Stimulated activated CD4-positive, alpha-beta T cell treated with anti-CD3 and anti-CD28 coated beads, Interleukin-15, amount 100 ng/mL, for 1 hour (primary cell): ENCODE results near the gene ZBTB25.
"Not testable (repeated sequence)": the region's sequence is repeated elsewhere in the genome, so short reads cannot be mapped to it uniquely, and the experiment has no call there.

Experiments
- DNase-seq, 2 donors: peaks; one replicate each; pipeline ENCODE4 v3.0.0-alpha.2; 2020; ENCODE audit warnings: low read depth in 1 of 2, low spot score in 1 of 2

ZBTB25 gene

DNA sequence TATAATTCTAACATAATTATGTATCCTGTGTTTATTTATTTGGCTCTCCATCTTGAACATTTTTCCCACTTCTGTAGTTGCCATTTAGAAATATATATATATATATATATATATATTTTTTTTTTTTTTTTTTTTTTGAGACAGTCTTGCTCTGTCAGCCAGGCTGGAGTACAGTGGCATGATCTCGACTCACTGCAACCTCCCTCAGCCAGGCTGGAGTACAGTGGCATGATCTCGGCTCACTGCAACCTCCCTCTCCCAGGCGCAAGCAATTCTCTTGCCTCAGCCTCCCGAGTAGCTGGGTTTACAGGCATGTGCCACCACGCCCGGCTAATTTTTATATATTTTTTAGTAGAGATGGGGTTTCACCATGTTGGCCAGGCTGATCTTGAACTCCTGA, 14.0 kb upstream of the ZBTB25 start:
- DNase-seq: not testable (repeated sequence)

DNA sequence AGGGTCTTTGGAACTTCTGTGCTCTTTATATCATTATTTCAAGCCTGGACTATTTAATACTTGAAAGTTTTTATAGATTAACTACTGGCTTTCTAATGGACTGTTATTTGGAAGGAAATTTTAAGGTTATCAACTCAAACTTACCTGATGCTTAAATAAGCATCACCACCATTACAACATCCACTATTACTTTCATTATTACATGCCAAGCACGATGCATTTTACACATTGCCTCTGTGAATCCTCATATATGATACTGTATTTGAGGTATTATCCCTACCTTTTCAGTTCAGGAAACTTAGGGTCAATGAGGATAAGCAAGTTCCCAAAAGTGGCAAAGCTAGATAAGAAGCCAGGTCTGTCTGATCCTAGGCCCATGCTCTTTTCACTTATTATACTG, 13.3 kb upstream of the ZBTB25 start:
- no peak for DNase-seq

DNA sequence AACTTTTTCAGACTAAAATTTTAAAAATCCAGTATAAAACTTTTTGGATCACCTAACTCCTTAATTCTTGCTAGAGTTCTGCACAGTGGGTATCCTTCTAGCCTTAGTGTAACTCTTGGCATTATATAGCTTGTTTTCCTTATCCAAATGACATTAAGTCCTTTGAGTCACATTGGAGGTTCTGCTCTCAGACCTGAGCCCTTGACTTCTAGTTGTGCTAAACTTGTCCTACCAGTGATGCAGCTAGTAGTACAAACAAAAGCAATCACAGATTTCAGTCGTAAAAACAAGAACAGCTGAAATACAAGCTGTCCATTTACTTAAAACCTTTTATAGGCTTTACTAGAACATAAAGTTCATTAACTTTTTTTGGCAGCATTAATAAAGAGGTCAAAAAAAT, 11.4 kb upstream of the ZBTB25 start:
- no peak for DNase-seq

DNA sequence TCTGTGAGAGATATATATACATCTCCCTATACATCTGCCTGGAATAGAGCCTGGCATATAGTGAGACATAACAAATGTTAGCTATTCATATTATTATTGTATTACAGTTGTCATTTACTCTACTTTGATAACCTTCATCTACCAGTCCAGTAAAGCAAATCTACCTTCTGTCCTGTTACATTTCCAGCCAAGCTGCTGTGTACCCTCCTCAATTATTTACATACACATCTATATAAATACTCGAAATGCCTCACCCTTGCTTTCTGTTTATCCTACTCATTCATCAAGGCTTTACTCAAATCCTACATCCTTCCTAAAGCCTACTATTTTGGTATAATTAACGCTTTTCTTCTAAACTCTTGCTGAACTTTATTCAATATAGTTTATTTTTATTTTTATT, 9.6 kb upstream of the ZBTB25 start:
- no peak for DNase-seq

DNA sequence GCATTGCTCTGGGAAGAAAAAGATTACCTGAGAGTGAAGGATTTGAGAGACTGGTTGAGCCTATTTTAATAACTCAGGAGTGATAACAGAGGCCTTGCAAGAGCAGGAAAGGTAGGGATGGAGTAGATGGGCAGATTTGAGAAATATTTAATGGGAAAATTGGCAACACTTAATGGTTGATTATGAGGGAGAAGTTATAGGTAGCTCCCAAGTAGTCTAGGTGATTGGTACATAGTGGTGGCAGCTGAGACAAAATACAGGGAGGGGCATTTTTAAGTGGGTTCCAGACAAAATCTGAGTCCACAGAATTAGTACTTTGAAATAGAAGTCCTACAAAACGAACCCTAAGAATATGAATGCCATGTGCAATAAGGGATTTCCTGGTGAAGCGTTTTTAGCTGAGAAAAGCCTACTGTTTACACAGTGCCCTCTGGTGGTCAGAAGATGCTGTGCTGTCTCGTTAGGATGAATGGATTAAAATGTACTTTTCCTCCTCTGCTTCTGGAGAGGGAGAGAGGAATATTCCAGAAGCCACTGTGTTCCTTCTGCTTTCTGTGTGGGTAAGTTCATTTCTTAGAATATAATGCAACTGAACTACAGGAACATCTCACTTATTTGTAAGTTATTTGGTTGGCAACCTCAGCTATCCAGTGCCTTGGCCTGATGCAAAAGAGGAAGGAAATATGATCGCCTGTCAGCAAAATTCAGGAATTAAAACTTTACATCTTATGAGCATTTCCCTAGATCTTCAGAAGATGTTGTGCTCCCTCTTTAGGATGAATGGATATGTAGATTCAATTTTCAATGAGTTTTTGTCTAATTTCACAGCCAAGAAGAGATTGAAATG, 7.4 kb upstream of the ZBTB25 start:
- DNase-seq: no peak

DNA sequence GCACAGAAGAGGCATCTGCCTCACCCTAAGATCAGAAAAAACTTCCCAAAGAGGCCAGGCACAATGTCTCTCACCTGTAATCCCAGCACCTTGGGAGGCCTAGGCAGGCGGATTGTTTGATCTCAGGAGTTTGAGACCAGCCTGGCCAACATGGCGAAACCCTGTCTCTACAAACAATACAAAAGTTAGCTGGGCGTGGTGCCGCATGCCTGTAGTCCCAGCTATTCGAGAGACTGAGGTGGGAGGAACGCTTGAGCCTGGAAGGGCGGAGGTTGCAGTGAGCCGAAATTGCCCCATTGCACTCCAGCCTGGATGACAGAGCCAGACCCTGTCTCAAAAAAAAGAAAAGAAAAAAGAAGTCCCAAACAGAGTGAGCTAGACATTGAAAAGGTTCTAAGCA, 5.4 kb upstream of the ZBTB25 start:
- DNase-seq: no peak

DNA sequence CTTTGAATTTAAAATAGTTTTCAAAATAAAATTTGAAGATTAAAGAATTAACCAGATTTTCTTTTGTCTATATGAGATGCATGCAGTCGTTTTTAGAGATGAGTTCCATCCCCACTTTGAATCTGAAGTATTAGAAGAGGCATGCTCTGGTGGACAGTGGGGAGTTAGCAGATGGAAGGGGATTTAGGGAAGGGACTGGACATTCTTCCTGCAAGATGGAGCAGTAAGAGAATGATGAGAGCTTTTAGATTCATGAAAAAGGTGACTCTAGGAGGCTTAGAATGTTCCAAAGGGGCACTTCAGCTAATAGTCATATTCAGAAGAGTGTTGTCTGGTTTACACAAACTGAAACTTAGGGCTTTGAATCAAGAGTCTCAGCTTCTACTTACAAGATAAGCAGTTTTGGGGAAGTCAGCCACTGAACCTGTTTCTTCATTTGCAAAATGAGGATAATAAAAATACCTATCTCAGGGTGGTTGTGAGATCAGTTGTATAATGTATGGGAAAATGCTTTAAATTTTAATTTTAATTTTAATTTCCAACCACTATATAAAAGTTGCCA, 4.7 kb upstream of the ZBTB25 start:
- DNase-seq: no peak

DNA sequence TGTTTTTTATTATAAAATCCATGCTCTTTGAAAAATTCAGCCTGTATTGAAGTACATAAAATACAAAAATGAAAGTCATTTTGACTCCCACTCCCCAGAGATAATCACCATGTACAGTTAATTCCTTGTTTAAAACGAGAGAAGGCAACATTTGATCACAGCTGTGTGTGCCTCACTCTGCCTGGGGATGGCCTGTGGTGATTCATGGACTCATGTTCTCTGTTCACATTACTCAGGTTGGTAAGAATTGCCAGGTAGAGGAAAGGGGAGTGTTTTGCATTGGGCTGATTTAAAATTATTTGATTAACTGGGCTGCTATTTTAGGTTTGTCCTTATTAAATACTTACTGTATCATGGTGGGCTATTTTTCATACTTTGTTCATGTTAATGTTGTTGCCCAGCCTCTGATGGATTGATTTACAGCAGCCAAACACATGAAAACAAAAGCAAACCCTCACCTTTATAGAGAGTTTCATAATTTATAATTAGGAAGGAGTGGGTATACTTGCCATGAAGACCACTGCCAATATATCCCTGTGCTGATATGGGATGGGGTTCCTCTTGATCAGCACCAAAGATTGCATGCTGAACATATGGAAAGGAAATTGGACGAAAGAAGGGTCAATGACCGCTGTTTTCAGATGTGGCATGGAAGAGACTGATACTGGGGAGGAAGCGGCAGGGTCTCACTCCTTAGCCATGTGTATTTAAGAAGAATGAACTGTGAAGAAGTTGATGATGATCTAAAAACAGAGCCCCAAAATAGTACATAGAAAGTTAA, 3.9 kb upstream of the ZBTB25 start:
- no peak for DNase-seq

DNA sequence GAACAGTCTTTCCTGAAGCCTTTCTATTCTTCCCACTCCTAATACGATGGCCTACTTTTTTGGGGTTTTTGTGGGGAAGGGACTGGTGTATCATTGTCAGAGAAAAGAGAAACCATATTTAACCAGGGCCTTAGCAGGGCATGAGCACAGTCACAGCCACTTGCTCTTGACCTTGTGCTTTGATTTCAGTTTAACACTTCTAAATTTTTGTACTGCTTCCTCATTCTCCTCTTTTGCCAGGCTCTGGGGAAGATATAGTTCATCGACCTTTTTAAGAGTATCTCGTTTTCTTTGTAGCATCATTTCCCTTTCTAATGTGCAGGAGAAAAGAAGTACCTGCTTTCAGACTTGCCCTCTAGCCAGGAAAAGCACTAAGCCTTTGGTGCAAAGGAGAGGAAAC, 3.1 kb upstream of the ZBTB25 start:
- no peak for DNase-seq

DNA sequence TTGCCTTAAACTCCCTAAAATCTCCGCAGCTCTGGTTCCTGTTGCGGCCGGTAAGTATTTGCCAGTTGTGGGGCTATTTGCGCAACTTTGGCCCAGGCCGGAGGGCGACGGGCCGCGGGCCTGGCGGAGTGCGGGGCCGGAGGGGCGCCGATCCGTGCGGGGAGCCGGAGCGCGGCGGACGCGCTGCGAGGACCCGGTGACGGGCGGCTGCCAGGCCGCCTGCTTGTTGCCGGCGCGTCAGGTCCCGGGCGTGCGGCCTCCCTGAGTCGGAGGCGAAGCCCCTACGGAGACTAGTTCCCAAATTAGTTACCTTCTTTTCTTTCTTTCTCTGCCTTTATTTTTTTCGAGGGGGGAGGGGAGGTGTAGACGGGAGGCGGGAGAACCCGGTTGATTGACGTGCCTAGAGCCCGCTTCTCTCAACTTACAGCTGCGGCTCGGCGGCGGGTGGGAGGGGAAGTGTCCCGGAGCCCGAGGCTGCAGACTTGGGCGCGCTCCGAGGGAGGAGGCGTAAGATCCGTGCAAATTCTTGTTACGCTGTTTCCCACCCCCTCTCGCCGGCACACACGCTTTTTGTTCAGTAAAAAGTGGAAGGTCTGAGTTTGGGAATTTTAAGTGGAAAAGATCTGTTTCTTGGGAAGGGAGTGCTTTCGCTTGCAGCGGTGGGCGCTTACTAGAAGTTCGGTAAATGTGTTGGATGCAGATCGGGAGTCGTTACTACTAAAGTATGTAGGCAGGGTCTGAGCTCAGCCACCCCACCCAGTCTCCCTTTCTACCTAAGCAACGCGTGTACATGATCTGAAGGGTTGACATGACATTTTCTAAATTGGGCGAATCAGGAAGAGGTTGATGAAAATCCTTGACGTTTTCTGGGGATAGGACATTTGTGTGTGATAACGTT, 1.5 kb upstream of the ZBTB25 start:
- peak; percentile 55 to 75 for DNase-seq

DNA sequence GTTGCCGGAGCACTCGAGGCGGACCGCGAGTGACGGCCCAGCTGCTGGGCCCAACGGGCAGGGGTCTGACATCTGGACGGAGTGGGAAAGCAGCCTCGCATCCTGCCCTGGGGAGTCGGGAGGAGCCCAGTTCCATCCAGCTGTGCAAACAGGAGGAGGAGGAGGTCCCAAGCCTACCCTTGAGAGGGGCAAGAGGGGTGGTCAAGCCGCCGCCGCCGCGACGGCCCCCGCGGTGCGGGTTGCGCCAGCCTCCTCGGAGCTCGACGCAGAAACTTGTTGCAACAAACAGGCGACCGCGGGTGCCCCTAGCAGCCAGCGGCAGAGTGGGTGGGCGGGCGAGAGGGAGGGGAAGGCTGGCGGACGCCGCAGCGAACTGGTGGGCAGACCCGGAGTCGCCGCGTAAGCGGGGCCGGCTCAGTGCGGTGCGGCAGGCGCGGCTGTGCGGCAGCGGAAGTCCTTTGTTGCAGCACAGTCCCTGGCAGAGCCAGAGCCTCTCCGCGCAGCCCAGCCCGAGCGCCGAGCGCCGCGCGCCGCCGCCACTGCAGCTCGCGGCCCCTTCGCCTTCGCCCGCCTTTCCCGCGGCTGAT, 765 bp upstream of the ZBTB25 start, which contains the start of gene ZBTB1:
TSS of gene ZBTB1 (plus strand) at position 461 of the 587 bp plus-strand sequence. CDS start 16,735 bp downstream, outside the sequence.
- DNase-seq: peak; percentile 63 to 76

DNA sequence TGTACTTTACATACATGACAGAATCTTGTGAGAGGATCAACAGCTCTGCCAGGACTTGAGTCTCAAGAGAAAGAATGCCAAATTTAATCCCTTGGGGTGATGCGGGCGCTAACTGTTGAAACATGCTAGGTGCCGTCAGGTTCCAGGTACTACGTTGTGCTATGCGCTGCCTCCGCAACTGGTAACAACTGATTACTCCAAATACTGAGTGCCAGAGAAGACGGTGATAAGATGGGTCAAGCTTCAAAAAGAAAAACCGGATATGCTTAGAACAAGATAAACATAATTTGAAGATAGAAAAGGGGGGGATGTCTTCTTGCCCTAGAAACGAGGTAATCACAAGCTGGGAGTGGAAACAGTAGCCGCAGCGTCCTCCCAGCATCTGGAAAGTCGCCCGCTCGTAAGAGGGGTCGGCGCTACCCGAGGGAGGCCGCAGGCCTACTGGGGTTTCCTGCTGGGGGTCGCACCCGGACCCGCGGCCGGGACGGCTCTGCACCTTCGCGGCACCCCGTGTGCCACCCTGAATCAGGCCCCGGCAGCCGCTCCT, 678 bp downstream of the ZBTB25 start:
- DNase-seq: no peak

DNA sequence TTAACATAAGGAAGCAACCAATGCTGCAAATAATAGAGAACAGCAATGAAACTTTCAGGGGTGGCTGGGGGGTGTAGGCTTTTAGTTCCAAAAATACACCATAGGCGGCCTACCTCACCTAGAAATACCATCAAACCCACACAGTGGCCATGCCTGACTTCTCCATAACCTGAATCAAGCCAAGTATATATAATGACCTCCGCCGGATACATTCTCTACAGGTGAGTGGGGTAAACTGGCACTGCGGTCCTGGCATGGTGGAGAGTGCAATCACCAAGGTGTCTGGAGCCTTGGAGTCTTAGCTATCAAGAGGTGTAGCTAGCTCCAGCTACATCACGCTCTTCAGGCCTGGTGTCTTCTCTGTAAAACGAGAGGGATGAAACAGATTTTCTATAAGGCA, 1.2 kb downstream of the ZBTB25 start:
- DNase-seq: no peak

DNA sequence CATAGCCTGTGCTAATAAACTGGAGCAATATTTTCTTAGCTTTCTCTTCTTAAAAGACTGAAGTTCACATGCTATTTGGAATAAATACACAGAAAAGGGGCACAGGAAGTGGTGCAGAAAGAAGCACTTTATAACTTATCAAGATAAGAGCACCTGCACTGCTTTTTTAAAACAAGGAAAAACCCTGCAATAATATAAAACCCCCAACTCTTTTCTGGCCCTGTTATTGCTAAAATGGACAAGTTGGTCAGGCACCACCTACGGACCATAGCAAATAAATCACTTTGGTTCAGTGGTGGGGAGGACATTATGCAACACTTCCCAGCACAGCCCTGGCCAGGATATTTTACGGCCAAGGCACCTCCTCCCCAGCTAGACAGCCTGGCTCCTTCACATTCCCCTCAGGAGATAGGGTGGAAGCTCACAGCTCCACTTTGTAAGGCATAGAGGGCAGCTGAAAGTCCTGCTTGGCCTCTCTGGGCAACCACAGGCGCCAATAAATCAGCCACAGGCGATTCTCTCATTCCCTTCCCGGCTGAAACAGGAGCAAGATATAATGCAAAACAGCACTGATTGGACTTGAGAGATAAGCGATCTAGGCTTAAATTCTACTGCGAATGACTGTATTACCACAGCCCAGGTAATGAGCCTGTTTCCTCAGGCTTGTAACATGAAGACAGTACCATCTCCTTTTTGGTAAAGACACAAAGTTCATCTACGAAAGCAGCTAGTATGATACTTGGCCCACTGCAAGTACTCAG, 2.0 kb downstream of the ZBTB25 start:
- no peak for DNase-seq

DNA sequence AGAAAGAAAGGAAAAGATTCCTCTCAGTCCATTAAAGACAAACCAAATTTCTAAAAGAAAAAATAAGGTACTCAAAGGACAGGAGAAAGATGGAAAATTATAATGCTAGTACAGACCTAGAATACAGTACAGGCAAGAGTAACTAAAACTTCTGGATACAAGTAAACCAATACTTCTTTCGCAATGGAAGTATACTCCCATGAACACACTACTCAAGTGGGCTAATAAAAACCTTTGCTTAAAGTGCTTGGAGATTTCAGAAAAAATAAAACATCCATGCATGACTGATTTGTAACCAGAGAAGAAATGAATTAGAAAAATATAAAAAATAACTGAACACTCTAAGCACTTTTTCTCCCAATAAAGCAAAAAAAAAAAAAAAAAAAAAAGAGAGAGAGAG, 3.5 kb downstream of the ZBTB25 start:
- DNase-seq: no peak

DNA sequence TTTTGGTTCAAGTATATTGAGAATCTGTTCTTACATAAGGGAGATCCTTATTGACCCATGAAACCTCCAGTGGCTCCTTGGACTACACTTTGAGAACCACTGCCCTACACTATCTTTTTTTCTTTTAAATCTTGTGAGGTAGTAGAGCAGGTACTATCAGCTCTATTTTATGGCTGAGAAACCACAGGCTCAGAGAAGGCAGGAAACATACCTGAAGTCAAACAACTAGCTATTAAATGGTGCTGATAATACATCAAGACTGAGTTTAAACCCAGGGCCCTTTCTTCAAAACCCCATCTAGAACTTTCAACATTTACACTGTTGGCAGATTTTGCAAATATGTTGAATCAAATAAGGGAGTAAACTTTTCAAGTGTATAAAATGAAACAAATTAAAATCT, 6.9 kb downstream of the ZBTB25 start:
- DNase-seq: no peak

DNA sequence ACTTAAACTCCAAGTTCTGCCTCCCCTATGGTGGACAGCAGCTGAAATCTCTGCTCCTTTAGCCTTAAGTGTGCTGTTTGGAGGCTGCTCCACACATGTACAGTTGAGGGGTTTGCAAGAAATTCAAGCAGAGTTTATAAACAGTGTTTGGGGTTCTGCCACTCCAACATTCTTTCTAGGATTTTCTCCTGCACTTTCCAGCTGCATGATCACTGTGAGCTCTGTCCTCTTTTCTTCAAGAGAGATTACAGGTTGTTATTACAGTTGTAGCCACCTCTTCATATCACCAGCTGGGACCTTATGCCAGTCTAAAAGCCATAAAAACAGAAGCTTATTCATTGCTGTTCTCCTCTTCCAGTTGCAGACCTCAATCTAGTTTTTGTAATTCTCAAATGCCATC, 8.4 kb downstream of the ZBTB25 start:
- DNase-seq: no peak

DNA sequence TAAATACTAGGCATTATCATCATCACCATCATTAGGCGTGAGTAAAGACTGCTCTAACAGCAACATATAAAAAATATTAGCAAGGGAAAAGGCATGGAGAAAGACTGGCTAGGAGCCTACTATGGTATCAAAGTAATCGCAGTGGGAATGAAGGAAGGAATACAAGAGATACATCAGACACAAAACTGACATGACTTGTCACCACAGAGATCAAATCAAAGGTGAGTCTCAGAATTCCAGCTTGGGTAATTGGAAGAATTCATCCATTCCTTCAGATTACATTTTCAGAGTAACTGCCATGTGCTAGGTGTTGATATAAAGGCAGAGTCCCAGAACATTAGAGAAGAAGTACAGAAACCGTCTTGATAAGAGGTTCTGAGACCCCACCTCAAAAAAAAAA, 10.2 kb downstream of the ZBTB25 start:
- no peak for DNase-seq

DNA sequence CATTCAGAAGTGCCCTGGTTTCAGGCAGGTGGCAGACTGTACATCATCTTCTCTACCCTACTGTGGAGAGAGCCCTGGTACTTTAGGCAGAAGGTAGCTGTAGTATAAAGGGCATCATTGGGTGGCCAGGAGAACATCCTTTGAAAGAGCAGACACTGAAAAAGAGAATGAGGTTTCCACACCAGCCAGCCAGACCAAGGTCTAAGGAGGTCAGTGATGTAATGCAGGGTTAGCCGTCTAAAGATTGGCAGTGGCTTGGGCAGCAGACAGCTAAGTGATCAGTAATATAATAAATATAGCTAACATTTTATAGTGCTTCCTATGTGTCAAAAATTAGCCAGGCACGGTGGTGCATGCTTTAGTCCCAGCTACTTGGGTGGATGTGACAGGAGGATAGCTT, 12.0 kb downstream of the ZBTB25 start:
- no peak for DNase-seq
